Nephron (organoid): ENCODE measurements around the gene EDEM2.
"Not testable (repeated sequence)": the region's sequence is repeated elsewhere in the genome, so short reads cannot be mapped to it uniquely, and the experiment has no call there.

ENCODE experiments used
- H3K27ac Mint-ChIP-seq, 3 experiments: 2 replicates each; pipeline ENCODE4 v1.8.0; 2020; ENCODE audit warnings: mixed read lengths in 3 of 3, mild to moderate bottlenecking in 2 of 3, moderate library complexity in 1 of 3
- H3K27me3 Mint-ChIP-seq: 2 replicates; pipeline ENCODE4 v1.8.0; 2021; ENCODE audit warnings: low read depth, mild to moderate bottlenecking, moderate library complexity, mixed read lengths
- H3K36me3 Mint-ChIP-seq: 2 replicates; pipeline ENCODE4 v1.8.0; 2020; ENCODE audit warnings: low read depth, mixed read lengths
- H3K4me1 Mint-ChIP-seq: 2 replicates; pipeline ENCODE4 v1.8.0; 2020; ENCODE audit warnings: mixed read lengths
- H3K4me3 Mint-ChIP-seq, 3 experiments: 2 replicates each; pipeline ENCODE4 v1.8.0; 2020; ENCODE audit warnings: mild to moderate bottlenecking in 3 of 3, mixed read lengths in 3 of 3, moderate library complexity in 2 of 3
- H3K9me3 Mint-ChIP-seq: 2 replicates; pipeline ENCODE4 v1.8.0; 2020; ENCODE audit warnings: mixed read lengths
- CTCF ChIP-seq, 3 experiments: fragments of 200-600 bp; sonication (generic); IDR thresholded peaks; one replicate each; pipeline ENCODE4 v1.5.0; 2021; ENCODE audit warnings: antibody characterized with exemption in 3 of 3; ENCODE audit not compliant: unreplicated experiment in 3 of 3

The EDEM2 gene

DNA sequence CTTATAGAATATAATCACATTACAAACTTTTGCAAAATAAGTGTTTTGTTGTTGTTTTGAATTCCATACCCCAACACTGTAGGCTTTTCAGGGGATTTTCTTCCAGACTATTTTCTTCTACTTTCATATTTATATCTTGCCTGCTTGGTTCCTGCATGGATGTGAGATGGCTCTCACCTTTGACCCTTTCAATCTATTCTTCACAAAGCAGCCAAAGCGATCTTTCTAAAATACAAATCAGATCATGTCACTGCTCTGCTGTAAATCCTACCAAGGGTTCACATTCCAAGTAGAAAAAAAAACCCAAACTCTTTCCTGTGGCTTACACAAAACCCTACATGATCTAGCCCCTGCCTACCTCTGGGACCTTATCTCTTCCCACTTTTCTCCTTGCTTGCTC lies 29.5 kb downstream of the EDEM2 start:
- H3K36me3 Mint-ChIP-seq: peaks cover 32% of the 10 kb centered on the region
- no peaks in the 10 kb centered on the region for H3K9me3 Mint-ChIP-seq
- no peak for TF ChIP-seq CTCF (IDR thresholded peaks at IDR 0.05; ENCODE audit: unreplicated experiment in 3 of 3)
- H3K27me3 Mint-ChIP-seq: no peaks in the 10 kb centered on the region
- H3K4me1 Mint-ChIP-seq: no peaks in the 10 kb centered on the region
- H3K27ac Mint-ChIP-seq: no peak overlapping the region
- no peak overlapping the region for H3K4me3 Mint-ChIP-seq

DNA sequence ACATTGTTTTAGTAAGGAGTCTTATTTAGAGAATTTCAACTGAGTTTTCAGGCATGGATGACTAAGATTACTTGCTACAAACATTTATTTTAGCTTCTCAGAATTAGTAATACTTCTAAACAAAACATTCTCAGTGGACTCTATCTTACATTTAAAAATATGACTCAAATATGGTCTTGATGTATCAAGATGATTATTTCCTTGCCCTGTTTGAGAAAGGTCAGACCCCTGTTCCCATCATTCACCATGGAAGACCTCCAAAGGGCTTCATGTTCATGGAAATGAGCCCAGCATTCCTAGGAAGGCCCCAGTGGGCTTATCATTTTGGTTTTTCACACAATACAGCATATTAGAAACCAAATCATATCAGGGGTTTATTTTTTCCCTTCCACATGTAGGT lies 29.9 kb downstream of the EDEM2 start:
- no peak overlapping the region for H3K4me3 Mint-ChIP-seq
- H3K36me3 Mint-ChIP-seq: peaks cover 30% of the 10 kb centered on the region
- no peaks in the 10 kb centered on the region for H3K9me3 Mint-ChIP-seq
- no peaks in the 10 kb centered on the region for H3K27me3 Mint-ChIP-seq
- H3K27ac Mint-ChIP-seq: no peak overlapping the region
- H3K4me1 Mint-ChIP-seq: no peaks in the 10 kb centered on the region
- no peak for TF ChIP-seq CTCF (IDR thresholded peaks at IDR 0.05; ENCODE audit: unreplicated experiment in 3 of 3)

DNA sequence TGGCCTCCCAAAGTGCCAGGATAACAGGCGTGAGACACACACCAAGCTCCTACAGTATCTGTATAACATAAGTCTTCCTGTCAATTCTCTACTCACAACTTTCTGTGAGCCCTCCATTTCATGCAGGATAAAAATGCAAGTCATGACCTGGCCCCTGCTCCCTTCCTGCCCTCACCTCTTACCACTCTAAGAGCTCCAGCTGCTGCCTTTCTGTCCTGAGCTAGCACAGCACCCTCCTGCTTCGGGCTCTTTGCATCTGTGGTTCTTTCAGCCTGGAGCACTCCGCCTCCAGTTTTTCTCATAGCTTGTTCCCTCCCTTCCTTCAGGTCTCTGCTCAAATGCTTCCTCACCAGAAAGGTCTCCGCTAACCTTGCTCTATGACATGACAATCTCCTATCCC lies 30.9 kb downstream of the EDEM2 start:
- Mint-ChIP-seq H3K4me1 (no peaks in the 10 kb centered on the region), H3K27ac (no peak overlapping the region), H3K36me3 (peaks cover 33% of the 10 kb centered on the region), H3K4me3 (no peak overlapping the region), H3K9me3 (no peaks in the 10 kb centered on the region), H3K27me3 (no peaks in the 10 kb centered on the region)
- TF ChIP-seq CTCF (IDR thresholded peaks at IDR 0.05; ENCODE audit: unreplicated experiment in 3 of 3): no peak

DNA sequence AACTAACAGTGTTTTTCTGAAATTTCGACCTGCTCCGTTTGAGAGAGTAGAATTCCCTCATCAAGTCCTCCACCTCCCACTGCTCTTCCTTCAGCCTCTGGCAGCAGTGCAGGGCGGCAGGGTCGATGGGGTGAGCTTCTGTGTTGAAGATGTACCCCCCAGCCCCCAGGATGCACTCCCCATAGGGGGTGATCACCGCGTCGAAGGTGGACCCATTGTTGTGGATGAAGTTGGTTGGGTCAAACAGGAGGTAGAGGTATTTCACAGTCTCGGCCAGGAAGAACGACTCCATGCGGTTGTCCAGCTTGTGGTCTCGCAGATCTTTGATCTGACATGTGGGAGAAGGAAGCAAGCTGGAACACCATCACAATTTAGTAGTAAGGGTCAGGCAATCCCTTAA lies 31.5 kb downstream of the EDEM2 start:
- Mint-ChIP-seq H3K4me3 (no peak overlapping the region), H3K27ac (no peak overlapping the region), H3K36me3 (peaks cover 34% of the 10 kb centered on the region), H3K9me3 (no peaks in the 10 kb centered on the region), H3K4me1 (no peaks in the 10 kb centered on the region), H3K27me3 (no peaks in the 10 kb centered on the region)
- no peak for TF ChIP-seq CTCF (IDR thresholded peaks at IDR 0.05; ENCODE audit: unreplicated experiment in 3 of 3)

DNA sequence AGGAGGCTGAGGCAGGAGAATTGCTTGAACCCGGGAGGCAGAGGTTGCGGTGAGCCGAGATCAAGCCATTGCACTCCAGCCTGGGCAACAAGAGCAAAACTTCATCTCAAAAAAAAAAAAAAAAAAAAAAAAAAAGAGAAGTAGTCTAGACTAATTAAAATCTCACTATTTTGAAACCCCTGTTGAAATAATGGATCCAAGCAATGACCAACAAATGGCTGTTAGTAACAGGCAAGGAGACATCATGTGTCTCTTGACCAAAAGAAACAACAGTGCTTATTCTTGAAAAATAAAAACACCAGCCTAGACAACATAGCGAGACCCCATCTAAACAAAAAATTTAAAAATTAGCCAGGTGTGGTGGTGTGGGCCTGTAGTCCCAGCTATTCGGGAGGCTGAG lies 34.9 kb downstream of the EDEM2 start:
- H3K9me3 Mint-ChIP-seq, H3K27ac Mint-ChIP-seq, H3K4me3 Mint-ChIP-seq, H3K4me1 Mint-ChIP-seq, H3K27me3 Mint-ChIP-seq: not testable (repeated sequence)
- H3K36me3 Mint-ChIP-seq: peaks cover 23% of the 10 kb centered on the region

DNA sequence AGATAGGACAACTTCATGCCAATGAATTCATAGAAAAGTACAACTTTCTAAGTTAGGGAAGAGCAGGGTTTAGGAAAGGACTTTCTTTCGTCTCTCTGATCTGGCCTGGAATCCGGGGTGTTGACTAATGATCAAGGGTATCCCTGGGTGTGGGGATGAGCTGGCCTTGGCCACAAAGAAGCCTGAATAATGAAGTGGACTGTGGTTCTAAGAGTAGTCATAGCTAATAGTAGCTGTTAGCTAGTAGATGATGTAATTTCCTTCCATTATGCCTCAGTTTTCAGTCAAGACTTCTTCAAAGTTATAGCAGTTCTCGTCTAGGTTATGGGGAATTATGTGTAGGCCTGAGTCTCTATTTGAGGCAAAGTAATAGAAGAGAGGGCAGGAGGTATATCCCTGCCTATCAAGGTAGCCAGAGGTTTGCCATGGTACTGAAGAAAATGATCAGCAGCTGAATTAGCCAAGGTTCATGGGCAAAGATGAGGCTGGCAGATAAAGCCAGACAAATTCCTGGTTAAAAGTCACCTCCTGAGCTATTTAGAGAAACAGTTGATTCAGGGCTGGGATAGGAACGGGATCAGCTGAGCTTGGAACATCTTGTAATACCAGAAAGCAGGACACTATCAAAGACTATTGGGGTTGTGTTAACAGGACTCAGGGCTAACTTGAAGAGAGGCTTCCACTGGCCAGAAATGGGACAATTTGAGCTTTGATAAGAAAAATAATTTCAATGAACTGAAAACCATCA lies 35.8 kb downstream of the EDEM2 start:
- Mint-ChIP-seq H3K27ac (no peak overlapping the region), H3K36me3 (peaks cover 21% of the 10 kb centered on the region), H3K9me3 (no peaks in the 10 kb centered on the region), H3K27me3 (no peaks in the 10 kb centered on the region), H3K4me3 (no peak overlapping the region), H3K4me1 (no peaks in the 10 kb centered on the region)
- no peak for TF ChIP-seq CTCF (IDR thresholded peaks at IDR 0.05; ENCODE audit: unreplicated experiment in 3 of 3)
